ENCODE results near the gene HMG20A.

GRCh38 chr15:77470235-77470634 is 49.5 kb downstream of the HMG20A start:
- TF ChIP-seq CTCF (IDR thresholded peaks at IDR 0.05) (no peak), POLR2A (IDR thresholded peaks at IDR 0.05) (no peak)

Data from thyroid gland (tissue), 4 donors.